ENCODE results near the gene UCKL1.
"Not testable (repeated sequence)": the region's sequence is repeated elsewhere in the genome, so short reads cannot be mapped to it uniquely, and the experiment has no call there.

The UCKL1 gene

DNA sequence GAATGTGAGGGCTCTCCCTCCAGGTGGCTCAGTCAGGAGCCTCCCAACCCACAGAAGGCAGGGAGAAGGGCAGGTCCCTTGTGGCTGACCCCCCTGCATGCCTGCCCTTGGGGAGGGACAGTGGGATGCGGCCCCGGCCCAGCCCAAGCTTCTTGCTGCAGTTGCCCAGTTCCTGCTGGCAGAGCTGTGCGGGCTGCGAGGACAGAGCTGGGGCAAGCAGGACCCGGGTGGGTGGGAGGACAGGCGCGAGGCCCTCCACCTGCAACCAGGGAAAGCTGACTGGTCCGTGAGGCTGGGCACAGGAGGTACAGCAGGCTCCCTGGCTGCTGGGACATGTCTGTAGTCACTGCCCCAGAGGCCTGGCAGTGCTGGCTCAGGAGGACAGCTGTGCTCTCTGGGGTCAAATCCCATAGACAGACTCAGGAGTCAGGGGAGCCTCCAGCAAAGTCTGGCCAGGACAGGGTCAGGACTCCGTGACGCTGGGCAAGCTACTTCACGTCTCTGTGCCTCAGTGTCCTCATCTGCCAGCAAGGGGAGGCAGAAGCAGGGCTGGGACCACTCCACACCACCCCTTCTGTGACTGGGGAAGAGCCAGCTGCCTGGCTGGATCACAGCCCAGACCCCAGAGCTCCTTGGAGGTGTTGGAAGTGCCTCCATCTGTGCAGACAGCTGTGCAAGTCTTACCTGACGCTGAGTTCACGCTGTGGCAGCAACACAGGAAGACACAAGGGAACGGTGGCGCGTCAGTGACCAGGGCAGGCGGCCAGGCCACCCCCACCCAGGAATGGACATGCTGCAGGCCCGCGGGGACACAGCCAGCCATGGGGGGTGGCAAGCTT, 13.0 kb downstream of the UCKL1 start:
- DNase-seq = no peak

DNA sequence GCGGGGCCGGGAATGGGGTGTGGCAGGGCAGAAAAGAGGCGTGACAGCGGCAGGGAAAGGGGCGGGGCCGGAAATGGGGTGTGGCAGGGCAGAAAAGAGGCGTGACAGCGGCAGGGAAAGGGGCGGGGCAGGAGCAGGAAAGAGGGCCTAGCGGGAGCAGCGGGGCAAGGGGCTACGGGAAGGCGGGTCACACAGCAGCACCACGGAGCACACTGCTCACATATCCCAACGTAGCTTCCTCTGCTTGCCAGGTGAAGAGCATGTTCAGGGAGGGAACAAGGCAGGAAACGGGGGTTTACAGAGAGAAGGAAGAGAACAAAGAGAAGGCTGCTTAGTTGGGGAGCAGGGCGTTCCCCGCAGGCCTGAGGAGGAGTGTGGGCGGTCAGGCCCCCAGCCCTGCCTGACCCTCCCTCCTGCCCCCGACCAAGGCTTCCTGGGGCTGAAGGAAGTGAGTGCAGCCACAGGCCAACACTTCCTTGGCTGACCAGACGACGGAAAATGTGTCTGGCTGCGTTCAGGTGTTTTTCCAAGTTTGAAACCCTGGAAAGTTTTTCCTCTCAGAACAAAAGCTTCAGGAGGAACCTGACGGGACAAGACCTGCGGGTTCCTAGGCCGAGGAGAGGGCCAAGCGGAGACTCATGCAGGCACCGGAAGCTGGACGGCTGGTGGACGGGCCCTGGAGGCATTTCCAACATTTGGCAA, 13.8 kb downstream of the UCKL1 start:
- peak; percentile 42 to 44 for DNase-seq

DNA sequence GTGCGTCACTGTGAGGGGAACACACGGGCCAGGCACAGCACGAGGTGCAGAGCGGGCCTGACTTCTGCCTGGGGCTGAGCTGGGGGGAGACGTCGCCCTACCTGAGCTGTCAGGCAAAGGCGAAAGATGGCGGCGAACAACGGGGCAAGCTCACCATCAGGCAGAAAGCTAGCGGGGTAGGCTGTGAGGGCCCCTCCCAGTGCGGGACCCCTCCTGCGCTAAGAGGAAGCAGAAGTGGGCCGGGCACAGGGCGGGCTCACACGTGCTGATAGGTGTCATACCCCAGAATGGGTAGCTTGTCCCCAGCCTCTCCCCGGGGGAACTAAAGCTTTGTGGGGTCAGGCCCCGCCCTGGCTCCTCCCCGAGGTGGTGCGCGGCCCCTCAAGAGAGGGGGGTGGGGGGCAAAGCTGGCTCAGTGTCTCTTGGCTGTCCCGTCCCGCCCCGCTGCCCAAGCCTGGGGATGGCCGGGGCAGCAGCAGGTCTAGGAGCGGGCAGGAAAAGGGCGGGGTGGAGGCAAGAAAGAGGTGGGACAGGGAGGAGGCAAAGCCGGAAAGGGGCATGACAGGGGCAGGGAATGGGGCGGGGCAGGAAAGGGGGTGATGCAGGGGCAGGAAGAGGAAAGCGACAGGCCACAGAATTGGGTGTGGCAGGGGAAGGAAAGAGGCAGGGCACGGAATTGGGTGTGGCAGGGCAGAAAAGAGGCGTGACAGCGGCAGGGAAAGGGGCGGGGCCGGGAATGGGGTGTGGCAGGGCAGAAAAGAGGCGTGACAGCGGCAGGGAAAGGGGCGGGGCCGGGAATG, 14.7 kb downstream of the UCKL1 start:
- DNase-seq = peak; percentile 42 to 44

DNA sequence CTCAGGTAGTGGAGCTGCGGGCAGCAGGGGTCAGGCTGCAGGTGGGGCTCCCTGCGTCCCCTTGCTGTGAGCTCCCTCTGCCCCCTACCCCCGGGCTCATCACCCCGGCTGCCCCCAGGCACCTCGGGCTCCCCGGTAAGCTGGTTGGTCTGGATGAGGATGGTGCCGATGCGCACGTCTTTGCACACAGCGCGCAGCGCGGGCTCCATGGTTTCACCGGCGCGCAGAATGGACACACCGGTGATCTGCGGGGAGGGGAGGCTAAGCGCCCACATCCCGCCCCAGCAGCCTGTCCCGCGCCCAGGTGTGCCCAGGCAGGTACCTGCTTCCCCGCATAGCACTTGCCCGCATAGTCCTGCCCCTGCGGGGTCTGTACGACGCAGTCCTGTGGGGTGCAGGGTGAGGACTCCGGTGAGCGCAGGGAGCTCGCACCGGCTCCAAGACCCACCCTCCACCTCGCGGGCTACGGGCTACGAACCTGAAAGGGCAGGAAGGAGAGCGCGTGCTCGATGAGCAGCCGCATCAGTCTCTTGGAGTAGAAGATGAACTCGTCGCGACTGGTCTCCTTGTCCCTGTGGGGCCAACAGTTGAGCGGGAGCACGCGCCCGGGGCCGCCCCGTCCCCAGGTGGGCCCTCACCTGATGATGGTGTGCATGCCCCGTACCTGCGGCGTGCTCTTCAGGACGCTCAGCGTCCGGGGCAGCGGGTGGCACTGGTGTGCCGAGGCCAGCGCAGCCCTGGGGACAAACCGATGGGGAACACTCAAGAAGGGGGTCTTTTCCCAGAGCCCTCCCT, 15.5 kb downstream of the UCKL1 start:
- DNase-seq = no peak

DNA sequence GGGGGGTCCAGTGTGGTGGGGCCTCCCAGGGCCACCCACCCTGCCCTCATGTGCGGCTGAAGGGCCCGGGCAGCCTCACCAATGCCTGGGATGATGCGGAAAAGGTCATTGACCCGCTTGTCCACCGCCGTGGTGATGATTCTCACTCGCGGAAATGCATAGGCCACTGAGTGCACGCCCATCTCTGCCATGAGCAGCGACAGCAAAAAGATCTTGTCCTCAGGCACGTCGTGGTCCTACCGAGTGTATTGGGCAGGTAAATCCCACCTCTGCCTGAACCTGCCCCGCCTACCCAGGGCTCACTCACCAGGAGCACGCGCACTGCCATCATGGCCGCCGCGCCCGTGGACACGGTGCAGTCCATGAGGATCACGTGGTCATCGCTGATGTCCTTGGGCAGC, 16.1 kb downstream of the UCKL1 start:
- DNase-seq = no peak

DNA sequence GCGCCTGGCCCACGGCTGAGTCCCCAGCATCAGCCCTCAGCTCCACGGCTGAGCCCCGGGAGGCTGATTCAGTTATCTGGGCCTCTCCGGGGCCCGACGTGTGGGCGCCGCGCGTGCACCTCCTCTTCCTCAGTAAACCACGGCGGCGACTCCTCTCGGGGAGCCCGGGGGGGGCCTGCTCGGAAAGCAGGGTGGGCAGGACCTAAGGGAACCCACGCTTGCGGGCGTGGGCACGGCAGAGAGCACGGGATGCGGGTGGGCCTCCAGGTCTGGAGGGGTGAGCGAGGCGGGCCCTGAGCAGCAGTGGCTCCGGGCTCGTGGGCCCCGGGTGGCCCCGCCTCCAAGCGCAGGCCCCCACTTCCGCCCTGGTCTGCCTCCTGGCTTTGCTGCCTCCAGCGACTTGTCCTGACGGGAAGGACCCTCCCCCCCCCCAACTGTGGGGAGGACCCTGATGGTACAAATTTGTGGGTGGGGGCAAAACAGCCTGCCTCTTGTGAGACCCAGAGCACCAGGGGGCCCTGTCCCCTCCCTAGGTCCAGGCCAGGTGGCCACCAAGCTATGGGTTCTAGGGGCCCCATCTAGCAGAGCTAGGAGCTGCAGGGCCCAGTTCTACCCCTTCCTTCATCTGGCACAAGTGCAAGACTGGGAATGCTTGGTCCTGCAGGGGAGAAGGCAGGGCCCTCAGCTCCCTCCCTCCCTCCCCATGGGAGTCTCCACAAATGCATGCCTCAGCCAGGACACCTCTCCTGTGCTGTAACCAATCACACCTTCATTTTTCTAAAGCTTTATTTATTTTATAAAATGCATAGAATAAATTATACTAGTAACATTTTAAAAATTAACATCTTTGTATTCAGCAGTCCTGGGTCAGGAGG, 16.9 kb downstream of the UCKL1 start:
- no peak for DNase-seq

DNA sequence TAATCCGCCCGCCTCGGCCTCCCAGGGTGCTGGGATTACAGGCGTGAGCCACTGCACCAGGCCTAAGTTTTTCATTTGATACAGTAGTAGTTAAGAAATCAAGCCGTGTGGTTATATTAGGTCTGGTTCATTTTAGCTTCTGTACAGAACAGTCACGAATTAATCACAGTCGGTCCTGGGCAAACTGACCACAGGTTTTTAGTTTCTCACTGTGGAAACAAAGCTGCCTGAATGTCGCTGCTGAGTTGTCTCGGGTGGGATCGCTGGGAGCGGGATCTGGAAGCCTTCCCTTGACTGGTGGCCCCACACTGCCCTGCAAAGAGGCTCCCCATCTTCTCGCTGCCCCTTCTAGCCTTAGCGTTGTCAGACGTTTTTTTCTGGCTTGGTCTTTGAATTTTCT, 18.6 kb downstream of the UCKL1 start:
- no peak for DNase-seq

DNA sequence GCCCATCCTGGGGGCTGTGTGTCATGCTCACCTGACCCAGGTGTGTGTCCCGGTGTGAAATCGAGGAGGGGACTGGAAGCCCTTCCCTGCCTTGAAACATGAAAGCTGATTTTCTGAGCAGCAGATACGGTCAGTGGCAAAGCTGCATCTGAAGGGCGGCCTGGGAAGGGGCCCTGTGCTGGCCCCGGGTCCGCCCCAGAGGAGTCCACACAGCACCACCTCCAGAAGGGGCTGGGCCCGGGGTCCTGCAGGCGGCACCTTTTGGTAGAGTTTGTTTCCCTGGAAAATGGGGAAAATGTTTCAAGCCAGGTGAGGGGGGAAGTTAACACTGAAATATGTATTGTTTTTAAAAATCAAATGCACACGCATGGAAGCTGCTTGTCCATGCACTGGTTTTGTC, 20.8 kb downstream of the UCKL1 start:
- no peak for DNase-seq

DNA sequence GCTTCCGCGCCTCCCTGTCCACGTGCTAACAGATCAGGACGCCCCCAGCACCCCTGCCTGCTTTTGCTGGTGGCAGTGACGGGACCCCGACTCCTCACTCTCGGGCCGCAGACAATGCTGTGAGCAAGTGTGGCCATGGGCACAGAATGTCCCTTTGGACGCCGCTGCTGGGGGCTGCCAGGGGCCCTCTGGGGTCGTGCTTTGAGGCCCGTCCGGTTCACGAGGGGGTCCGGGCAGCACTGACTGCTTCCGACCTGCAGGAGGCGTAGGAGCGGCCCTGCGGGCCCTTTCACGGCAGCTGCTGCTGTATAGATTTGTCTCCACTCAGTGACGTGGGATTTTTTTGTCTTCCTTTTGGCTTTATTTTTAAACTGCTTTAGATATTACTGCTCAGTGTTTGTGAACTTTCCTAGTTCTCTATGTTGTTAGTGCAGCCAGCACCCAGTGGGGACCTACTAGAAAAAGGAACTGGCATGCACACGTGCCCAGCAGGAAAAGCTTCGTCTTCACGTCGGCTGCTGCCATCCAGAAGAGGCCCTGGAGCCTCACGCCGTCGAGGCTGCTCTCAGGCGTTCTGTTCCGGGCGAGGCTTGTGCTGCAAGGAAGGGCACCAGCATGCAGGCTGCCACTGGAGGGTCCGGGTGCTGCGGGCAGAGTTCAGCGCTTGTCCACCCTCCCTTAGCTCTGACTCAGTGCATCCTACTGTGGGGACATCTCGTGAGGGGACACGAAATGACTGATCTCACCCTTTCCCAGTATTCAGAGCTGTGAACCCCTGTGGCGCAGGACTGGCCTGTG, 21.7 kb downstream of the UCKL1 start:
- no peak for DNase-seq

DNA sequence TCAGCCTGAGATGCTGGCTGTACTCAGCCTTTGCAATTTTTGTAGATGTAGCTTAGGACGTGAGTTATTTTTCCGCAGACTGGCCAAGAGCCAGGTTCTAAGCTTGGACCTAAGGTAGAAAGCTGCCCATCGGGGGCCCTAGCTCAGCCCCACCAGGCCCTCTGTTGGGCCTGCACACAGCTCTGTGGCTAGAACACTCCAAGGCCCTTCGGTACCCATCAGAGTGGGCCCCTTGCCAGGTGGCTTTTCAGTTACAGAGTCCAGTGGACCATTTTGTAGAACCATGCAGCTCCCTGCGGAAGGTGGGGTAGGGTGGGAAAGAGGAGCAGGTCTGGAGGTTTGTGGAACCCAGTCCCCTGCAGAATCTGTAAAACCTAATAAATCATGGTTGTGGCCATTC, 22.6 kb downstream of the UCKL1 start:
- DNase-seq = no peak

DNA sequence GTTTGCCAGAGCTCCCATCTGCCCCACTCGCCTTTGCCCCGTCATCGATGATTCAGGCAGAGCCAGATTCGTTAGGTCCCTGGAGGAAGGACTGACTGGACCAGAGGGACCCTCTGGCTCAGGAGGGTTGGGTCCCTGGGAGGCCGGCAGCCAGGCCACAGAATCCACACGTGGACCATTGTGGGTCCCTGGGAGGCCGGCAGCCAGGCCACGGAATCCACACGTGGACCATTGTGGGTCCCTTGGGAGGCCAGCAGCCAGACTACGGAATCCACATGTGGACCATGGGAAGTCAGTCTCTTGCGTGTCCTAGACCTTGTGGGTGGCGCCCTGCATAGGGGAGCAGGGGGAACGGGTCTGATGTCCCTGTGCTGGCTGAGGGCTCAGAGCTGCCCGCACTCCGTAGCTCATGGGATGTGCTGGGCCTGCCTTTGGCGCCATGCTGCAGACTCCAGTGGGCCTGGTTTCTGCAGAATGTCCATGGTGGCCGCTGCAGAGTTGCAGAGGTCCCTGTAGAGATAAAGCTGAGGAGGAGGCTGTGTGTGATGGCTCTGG, 23.5 kb downstream of the UCKL1 start:
- DNase-seq = no peak

DNA sequence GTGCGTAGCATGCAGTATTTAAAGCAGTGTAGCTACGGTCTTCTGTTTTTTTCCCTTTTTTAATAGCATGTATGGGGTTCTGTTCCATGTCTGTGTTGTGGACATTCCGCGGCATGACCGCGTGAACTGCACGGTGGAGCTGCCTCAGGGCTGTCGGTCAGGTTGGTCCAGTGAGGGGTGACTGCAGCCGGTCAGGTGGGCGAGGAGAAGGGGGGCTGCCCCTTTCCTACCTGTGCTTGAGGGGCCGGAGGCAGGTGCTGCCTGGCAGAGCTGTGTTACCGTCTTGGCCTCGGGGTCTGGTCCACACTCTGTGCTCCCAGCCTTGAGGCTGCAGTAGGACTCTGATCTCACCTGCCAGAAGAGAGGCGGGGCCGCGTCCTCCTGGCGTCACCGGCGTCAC, 24.5 kb downstream of the UCKL1 start:
- no peak for DNase-seq

DNA sequence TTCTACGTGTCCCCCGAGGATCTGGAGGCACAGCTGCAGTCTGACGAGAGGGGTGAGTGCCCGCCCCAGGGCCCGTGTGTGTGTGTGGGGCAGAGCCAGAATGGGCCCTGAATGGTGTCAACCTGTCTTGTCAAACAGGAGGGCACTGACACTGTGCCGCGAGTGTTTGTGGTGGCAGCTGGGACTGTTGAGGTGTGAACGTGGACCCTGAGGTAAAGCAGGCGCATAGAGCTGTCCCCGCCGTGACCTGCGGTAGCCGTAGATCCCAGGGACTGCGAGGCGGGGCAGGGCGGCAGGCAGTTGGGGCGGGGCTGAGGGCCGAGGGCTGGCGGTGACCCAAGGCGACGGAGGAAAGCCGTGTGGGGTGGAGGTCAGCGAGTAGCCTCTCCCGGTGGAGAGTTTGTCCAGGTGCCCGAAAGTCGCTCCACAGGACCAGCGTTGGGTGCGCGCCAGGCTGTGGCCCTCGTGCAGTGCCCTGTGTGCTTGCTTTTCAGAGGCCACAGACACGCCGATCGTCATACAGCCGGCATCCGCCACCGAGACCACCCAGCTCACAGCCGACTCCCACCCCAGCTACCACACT, 25.2 kb downstream of the UCKL1 start:
- no peak for DNase-seq

DNA sequence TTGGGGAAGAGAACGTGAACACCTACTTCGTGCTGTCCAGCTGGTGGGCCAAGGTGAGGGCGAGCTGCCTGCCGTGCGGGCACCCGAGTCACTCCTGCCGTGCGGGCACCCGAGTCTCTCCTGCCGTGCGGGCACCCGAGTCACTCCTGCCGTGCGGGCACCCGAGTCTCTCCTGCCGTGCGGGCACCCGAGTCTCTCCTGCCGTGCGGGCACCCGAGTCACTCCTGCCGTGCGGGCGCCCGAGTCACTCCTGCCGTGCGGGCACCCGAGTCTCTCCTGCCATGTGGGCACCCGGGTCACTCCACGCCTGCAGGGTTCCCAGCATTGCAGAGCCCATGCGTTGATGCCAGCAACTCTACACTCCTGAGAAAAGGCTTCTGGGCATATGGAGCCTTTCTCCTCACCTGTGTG, 26.7 kb downstream of the UCKL1 start:
- DNase-seq = not testable (repeated sequence)

DNA sequence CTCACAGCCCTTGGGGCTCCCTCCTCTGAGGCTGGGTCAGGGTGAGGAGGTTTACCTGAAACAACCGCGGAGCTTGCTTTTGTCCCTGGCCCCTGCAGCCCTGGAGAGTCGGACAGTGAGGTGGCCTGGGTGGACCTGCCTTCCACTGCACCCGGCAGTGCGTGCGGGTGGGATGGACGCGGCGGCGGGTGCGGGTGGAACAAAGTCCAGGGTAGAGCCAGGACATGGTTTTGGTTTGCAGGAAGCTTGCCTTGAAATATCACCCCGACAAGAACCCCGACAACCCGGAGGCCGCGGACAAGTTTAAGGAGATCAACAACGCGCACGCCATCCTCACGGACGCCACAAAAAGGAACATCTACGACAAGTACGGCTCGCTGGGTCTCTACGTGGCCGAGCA, 27.1 kb downstream of the UCKL1 start:
- no peak for DNase-seq

DNA sequence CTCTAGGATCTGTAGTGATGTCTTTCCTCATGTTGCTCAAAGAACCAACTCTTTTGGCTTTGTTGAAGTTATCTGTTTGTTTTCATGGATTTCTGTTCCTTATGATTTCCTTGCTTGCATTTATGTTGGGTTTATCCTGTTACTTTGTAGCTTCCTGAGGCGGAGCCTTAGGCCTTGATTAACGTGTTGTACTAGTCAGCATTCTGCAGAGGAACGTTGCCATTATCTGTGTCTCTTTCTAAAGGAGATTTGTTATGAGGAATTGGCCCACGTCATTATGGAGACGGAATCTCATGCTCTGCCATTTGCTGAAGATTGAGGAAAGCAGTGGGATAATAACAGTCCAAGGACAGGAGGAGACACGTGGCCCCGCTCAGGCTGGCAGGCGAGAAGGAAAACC, 29.9 kb downstream of the UCKL1 start:
- DNase-seq = no peak

DNA sequence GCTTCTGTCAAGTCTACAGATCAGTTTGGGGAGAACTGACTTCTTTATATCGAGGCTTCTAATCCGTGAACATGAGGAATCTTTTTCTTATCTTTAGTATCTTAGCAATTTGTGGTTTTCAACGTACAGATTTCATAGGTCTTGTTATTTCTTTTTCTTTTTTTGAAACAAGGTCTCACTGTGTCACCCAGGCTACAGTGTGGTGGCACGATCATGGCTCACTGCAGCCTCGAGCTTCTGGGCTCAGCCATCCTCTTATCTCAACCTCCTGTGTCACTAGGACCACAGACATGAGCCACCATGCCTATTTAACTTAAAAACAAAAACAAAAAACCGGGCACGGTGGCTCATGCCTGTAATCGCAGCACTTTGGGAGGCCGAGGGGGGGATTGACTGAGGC, 32.0 kb downstream of the UCKL1 start:
- DNase-seq = no peak

DNA sequence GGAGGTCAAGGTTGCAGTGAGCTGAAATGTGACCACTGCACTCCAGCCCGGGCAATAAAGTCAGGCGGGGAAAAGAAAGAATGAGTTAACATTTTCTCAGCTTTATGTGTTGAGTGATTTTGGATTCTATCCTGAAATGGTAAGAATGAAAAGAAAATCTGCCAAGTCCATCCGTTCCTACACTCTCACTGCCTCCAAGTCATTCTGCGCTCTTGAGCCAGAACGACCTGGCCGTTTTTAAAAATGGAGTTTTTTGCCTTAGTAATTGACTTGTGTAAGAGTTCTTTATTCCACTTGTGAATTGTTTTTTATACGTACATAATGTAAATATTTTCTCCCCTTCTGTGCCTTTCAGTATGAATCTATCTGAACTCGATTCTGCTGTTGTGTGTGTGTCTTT, 32.6 kb downstream of the UCKL1 start:
- DNase-seq = no peak

DNA sequence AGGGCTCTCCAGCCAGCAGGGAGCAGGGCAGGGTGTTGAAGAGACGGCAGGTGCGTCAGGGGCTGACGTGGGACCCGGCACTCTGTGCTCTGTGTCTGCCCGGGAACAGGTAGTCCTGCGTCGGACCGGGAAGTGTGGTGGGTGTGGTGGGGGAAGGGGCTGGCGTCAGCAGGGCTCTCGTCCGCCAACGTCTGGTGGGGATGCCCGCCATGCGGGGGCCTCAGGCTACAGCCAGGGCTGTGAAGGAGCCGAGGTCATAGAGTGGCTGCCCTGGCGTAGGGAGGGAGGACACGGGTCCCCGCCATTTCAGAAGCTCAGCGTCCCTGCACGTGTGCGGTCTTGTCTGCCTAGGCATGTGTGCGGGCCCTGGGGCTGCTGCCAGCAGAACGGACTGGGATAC, 36.0 kb downstream of the UCKL1 start:
- DNase-seq = no peak

DNA sequence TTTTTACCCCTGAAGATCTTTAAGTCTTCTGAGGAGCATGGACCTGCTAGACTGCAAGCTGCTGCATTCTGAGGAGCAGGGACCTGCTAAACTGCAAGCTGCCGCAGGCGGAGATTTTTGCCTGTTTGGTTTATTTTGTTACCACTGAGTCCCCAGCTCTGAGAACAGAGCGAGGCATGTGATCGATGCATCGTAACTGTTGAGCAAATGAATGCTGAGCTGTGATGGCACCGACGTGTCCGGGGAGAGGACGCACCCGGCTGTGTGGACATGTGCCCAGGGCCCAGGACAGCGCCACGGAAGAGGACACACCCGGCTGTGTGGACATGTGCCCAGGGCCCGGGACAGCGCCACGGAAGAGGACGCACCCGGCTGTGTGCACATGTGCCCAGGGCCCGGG, 37.1 kb downstream of the UCKL1 start:
- DNase-seq = no peak

Measured in stimulated activated CD4-positive, alpha-beta T cell treated with anti-CD3 and anti-CD28 coated beads, Interleukin-2, amount 100 ng/mL, for 48 hours (primary cell).